SJSA1 (cell line): Measurements from ENCODE around the gene EDAR. TPM values are rescaled to one million over a fixed set of nuclear protein-coding genes. Genes with fewer than 3 reads are reported as not detected.

ENCODE experiments used
- DNase-seq, 2 experiments: peaks; one replicate each; pipeline ENCODE4 v3.0.0-alpha.2; 2015 to 2020; ENCODE audit warnings: low spot score in 2 of 2, low read depth in 1 of 2
- H3K27ac ChIP-seq: fragments of 250-450 bp; sonication (Bioruptor Pico); 2 replicates; pipeline ENCODE4 v1.5.1; 2020; ENCODE audit warnings: mild to moderate bottlenecking, moderate library complexity
- H3K27me3 ChIP-seq: fragments of 250-450 bp; sonication (Bioruptor Pico); replicated peaks from 2 replicates; pipeline ENCODE4 v1.5.1; 2020; ENCODE audit warnings: mild to moderate bottlenecking, moderate library complexity
- H3K36me3 ChIP-seq: fragments of 250-450 bp; sonication (Bioruptor Pico); 2 replicates; pipeline ENCODE4 v1.5.1; 2020; ENCODE audit warnings: mild to moderate bottlenecking
- H3K4me1 ChIP-seq: fragments of 250-450 bp; sonication (Bioruptor Pico); replicated peaks from 2 replicates; pipeline ENCODE4 v1.6.1; 2021; ENCODE audit warnings: mild to moderate bottlenecking
- H3K4me3 ChIP-seq: fragments of 250-450 bp; sonication (Bioruptor Pico); 2 replicates; pipeline ENCODE4 v1.5.1; 2020; ENCODE audit warnings: mild to moderate bottlenecking
- H3K9me3 ChIP-seq: fragments of 250-450 bp; sonication (Bioruptor Pico); replicated peaks from 2 replicates; pipeline ENCODE4 v1.5.1; 2020; ENCODE audit warnings: mild to moderate bottlenecking
- total RNA-seq: library from RNA; depleted of rRNA; stranded (reverse); fragments of >200 nt; shearing (Covaris generic); gene quantifications from 2 replicates; pipeline ENCODE4 v1.2.3, GENCODE V29; 2014

EDAR gene
- total RNA-seq, 1 experiment from 2014 or later = not detected

DNA sequence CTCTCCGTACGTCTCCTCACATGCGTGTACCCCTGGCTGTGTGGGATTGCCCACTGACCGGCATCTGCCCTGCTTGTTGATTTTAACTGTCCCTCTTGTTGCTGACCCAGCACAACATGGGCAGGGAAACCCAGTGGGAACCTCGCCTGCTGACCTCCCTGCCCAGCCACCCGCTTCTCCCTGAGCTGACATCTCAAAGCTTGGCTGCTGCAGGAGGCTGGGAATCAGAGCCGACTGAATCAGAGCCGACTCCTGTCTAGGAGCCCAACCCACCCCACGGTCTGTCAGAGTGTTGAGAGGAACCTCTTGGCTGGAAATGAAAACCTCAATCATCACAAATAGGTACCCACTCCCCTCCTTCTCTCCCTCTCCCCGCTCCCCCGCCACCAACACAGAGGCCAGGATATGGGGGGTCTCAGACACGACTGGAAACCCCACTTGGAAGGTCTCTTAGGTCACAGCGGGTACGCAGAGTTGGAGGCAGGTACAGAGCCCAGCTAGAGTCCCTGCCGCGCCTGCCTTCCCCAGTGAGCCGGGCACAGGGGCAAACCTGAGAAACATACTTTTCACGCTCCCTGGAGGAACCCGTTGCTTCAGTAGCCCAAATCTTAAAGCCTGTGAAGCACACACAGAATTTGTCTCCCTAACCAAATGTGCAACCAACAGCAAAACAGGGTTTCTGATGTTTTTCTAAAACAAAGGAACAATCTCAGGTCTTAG lies 784 bp downstream of the EDAR start:
- H3K27me3 ChIP-seq = peaks cover 31% of the 10 kb centered on the region
- no peaks in the 10 kb centered on the region for H3K9me3 ChIP-seq

DNA sequence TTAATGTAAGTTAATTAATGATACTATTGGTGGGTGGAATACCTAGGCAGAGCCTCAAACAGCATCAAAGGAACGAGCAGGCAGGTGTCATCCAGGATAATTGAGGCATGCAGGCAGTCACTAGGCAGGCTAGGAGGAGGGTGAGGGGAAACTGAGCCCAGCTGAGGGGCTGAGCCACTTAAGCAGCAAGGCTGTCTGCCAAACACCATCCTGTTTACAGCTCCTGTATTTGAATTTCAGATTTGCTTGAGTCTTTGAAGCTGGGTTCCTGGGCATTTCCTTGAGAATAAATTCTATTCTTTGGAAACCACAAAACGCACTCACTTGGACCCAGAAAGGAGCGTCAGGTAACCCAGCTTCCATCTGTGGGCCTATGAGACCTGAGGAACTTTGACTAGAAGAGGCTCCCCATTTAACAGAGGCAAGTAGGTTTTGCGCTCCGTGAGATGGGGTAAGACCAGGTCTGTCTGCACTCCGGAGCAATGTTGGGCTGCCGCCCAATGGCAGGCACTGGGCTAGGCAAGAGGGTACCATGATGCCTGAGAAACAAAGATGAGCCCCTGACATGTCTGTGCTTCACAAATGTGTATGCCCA lies 2.0 kb downstream of the EDAR start:
- Histone ChIP-seq H3K4me1 (peaks cover 16% of the 10 kb centered on the region), H3K36me3 (no peaks in the 10 kb centered on the region), H3K27ac (no peak overlapping the region), H3K4me3 (no peak overlapping the region), H3K9me3 (no peaks in the 10 kb centered on the region), H3K27me3 (peaks cover 31% of the 10 kb centered on the region)
- DNase-seq = no peak

More for the DNA sequence above, 784 bp downstream of the EDAR start:
- Histone ChIP-seq H3K4me1 (peaks cover 6% of the 10 kb centered on the region), H3K36me3 (no peaks in the 10 kb centered on the region), H3K27ac (no peak overlapping the region), H3K4me3 (no peak overlapping the region)
- no peak for DNase-seq

DNA sequence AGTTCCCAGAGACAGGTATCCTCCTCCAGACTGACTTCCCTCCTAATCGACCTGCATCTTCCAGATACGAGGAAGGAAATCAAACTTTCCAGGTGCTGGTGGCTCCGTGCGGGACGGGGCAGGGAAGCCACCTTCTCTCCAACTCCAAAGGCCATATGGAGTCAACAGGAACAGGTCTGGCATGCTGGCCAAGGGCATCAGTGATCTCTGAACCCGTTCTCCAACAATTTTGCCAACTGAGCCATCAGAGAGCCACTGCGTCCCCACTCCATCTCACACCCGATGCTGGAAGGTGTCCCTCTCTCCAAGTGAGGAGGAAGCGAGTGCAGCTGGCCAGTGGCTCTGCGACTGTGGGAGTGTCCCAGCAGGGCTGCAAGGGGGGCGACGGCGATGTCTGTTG lies 5.4 kb downstream of the EDAR start:
- peaks cover 22% of the 10 kb centered on the region for H3K27me3 ChIP-seq
- H3K4me3 ChIP-seq = no peak overlapping the region
- H3K36me3 ChIP-seq = no peaks in the 10 kb centered on the region
- no peak overlapping the region for H3K27ac ChIP-seq
- DNase-seq = no peak
- peaks cover 28% of the 10 kb centered on the region for H3K4me1 ChIP-seq
- no peaks in the 10 kb centered on the region for H3K9me3 ChIP-seq

DNA sequence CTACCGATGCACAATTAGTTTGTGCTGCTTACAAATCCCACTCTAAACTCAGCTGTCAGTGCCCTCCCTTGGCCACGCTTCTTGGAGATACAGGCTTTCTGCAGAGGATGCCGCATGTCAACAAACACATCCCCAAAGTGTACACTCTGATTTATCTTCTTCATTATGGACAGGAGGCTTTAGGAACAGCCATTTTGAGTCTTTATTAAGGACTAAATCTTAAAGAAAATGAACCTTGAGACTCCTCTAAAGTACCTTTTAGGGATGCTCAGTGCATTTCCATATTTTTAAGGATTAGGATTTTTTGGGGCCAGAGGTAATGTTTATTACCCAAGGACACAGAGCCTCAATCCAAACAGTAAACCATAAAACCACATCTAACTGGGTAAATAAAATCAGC lies 6.0 kb downstream of the EDAR start:
- peaks cover 23% of the 10 kb centered on the region for H3K27me3 ChIP-seq

DNA sequence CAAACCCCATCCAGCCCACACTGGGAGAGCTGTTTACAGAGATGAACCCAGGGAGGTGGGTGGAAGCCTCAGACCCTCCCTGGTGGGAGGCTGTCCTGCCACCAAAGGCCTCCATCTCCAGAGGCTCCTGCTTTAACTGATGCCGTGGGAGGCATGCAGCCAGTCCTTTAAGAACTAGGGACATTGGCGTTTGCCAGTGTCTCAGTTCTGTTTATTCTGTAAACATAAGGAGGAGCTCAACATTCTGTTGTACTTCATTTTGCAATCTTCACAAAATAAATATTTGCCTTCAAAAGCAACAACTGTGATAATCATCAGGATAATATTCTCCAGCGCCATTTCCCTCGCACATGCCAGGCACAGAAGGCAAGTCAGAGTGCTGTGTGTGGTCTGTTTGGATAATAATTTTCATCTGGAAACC lies 6.8 kb downstream of the EDAR start:
- Histone ChIP-seq H3K9me3 (no peaks in the 10 kb centered on the region), H3K27me3 (peaks cover 15% of the 10 kb centered on the region), H3K36me3 (no peaks in the 10 kb centered on the region), H3K27ac (no peak overlapping the region), H3K4me3 (no peak overlapping the region), H3K4me1 (peaks cover 29% of the 10 kb centered on the region)
- DNase-seq = peak; percentile 78 to 81

More for the DNA sequence above, 6.0 kb downstream of the EDAR start:
- H3K9me3 ChIP-seq = no peaks in the 10 kb centered on the region
- no peak overlapping the region for H3K4me3 ChIP-seq
- H3K4me1 ChIP-seq = peaks cover 29% of the 10 kb centered on the region
- H3K27ac ChIP-seq = no peak overlapping the region
- DNase-seq = no peak
- H3K36me3 ChIP-seq = no peaks in the 10 kb centered on the region

DNA sequence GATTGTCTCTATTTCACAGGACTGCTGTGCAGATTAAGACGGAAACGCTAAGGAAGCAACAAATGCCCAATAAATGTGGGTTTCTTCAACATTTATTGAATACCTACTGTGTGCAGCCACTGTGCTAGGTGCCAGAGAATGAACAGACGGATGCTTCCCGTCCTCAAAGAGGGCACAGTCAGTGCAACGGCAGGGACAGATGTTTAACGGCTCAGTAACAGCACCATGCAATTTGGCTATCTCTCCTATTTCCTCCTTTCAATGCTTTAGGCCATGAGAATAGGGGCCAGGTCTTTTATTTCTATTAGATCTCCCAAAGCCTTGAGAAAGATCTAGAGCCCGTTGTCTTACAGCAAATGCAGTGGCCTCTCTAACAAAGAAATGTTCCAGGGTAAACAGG lies 7.2 kb downstream of the EDAR start:
- no peaks in the 10 kb centered on the region for H3K9me3 ChIP-seq
- H3K4me1 ChIP-seq = peaks cover 29% of the 10 kb centered on the region
- H3K36me3 ChIP-seq = no peaks in the 10 kb centered on the region
- H3K27me3 ChIP-seq = peaks cover 13% of the 10 kb centered on the region
- H3K4me3 ChIP-seq = no peak overlapping the region
- no peak overlapping the region for H3K27ac ChIP-seq
- DNase-seq = no peak

DNA sequence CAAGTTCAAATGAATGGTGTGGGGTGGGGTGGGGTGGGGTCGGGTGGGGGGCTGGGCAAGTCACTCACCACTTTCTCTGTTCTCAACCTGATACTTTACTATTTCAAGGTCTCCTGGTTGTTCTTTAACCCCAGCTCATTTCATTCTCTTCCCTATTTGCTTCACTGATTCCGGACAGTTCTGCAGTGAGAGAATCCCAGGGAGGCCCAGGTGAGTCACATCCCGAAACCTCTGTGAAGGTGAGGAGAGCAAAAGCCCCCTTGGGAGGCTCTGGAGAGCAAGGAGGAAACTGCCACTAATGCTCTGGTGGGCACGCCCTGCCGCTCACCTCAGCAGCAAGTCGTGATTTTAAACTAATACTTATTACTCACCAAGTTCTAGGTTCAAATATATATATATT lies 8.9 kb downstream of the EDAR start:
- H3K36me3 ChIP-seq = no peaks in the 10 kb centered on the region
- no peaks in the 10 kb centered on the region for H3K9me3 ChIP-seq
- H3K4me1 ChIP-seq = peaks cover 29% of the 10 kb centered on the region
- DNase-seq = no peak
- H3K4me3 ChIP-seq = no peak overlapping the region
- peaks cover 8% of the 10 kb centered on the region for H3K27me3 ChIP-seq
- no peak overlapping the region for H3K27ac ChIP-seq

DNA sequence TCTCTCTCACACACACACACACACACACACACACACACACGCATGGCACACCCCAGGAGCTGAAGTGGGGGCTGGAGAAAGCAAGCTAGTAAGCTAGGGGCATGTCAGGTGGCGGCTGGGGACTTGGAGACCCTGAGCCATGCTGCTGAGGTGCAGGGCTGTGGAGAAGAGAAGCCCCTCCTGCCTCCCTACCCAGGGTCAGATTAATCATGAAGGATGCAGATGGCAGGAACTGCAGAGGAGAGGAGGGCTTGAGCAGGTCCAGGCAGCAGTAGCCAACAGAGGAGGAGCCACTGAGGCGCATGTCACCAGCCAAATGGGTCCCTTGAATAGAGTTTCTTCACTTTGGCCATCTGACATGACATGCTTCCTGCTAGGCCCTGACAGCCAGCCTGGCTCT lies 9.6 kb downstream of the EDAR start:
- no peak overlapping the region for H3K27ac ChIP-seq
- H3K4me1 ChIP-seq = peaks cover 29% of the 10 kb centered on the region
- H3K4me3 ChIP-seq = no peak overlapping the region
- no peaks in the 10 kb centered on the region for H3K9me3 ChIP-seq
- no peaks in the 10 kb centered on the region for H3K36me3 ChIP-seq
- peaks cover 8% of the 10 kb centered on the region for H3K27me3 ChIP-seq
- no peak for DNase-seq

DNA sequence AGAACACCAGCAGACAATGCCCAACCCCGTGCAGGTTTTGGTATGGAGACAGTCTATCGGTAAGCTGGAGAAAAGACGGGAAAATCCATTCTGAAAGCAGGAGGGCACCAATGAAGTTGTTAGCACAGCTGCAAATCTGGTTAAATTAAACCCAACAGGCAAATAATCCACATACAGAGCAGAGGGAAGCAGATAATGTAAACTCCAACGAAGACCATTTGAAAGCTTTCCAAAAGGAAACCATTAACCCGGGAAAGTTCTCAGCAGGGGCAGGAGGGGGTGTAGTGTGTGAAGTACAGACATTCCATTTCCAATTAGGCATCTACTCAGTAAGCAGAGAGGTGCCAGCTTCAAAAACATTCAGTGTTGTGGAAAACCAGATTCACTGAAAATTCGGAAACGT lies 10.3 kb downstream of the EDAR start:
- Histone ChIP-seq H3K27ac (no peak overlapping the region), H3K4me1 (peaks cover 29% of the 10 kb centered on the region), H3K4me3 (no peak overlapping the region), H3K9me3 (no peaks in the 10 kb centered on the region), H3K27me3 (peaks cover 8% of the 10 kb centered on the region), H3K36me3 (no peaks in the 10 kb centered on the region)
- DNase-seq = peak in 1 of 2 experiments; percentile 14

DNA sequence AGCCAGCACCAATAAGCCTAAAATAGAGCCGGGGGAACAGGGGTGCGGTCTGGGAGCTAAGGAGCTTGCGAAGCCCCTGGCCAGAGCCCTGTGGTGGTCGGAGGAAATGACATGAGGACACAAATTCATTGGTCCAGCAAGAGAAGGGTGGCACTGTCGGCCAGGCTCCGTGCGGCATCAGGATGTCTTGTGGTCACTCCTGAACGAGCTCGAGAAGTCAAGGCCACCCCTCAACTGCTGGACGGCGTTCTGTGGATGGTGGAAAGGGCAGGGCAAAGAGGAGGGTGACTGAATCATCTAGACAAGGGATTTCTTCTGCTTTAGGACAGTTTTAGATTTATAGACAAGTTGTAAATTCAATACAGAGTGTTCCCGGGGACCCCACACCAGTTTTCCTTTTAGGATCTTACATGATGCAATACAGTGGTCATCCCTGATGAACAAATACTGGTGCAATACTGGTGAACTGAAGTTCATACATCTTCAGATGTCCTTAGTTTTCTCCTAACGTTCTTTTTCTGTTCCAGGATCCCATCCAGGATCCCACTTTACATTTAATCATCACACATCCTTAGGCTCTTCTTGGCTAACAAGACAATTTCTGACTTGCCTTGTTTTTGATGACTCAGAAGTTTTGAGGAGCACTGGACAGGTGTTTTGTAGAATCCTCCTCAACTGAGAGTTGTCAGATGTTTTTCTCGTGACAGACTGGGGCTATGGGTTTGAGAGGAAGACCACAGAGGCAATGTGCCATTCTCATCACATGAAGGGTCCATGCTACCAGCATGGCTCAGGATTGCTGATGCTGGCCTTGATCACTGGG lies 13.2 kb downstream of the EDAR start:
- H3K4me1 ChIP-seq = peaks cover 6% of the 10 kb centered on the region
- H3K4me3 ChIP-seq = no peak overlapping the region
- H3K9me3 ChIP-seq = no peaks in the 10 kb centered on the region; the same call in 1 of the 2 replicates
- peaks cover 8% of the 10 kb centered on the region for H3K27me3 ChIP-seq
- DNase-seq = no peak
- no peak overlapping the region for H3K27ac ChIP-seq
- no peaks in the 10 kb centered on the region for H3K36me3 ChIP-seq

DNA sequence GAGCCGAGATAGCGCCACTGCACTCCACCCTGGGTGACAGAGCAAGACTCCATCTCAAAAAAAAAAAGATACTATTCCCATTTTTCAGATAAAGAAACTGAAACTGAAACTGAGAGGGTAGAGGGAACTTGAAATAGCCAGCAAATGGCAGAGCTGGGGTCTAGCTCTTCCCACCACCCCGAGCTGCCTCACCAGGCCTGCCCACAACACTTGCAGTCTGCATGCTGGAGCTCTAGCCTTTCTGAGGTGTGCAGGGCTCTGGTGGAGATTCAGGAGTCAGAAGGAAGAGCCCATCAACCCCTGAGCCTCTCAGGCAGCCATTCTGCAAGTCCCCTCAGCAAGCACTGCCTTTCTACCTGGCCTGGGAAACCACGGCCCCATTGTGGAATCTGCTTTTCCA lies 14.3 kb downstream of the EDAR start:
- H3K27ac ChIP-seq = no peak overlapping the region
- peaks cover 8% of the 10 kb centered on the region for H3K27me3 ChIP-seq
- peaks cover 6% of the 10 kb centered on the region for H3K4me1 ChIP-seq
- no peak for DNase-seq
- no peaks in the 10 kb centered on the region; the same call in 1 of the 2 replicates for H3K9me3 ChIP-seq
- H3K36me3 ChIP-seq = no peaks in the 10 kb centered on the region
- no peak overlapping the region for H3K4me3 ChIP-seq

DNA sequence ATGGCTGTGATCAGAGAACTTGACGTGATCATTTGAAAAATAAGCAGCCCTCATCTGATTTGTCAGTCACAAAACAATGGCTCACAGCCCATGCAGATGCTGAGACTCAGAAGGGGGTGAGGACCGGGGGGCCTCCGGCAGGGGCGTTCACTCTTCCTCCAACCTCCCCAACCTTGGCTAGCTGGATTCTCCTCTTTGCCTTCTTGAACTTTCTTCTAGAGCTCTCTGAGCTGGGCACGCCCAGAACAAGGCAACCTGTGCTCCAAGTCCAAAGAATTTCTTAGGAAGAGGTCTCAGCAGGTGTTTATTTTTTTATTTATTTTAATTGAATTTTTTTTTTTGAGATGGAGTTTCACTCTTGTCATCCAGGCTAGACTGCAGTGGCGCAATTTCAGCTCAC lies 16.4 kb downstream of the EDAR start:
- H3K27ac ChIP-seq = no peak overlapping the region
- peaks cover 6% of the 10 kb centered on the region for H3K27me3 ChIP-seq
- no peak for DNase-seq
- no peak overlapping the region for H3K4me3 ChIP-seq
- no peaks in the 10 kb centered on the region; the same call in 1 of the 2 replicates for H3K9me3 ChIP-seq
- no peaks in the 10 kb centered on the region for H3K36me3 ChIP-seq
- no peaks in the 10 kb centered on the region; the same call in 1 of the 2 replicates for H3K4me1 ChIP-seq

DNA sequence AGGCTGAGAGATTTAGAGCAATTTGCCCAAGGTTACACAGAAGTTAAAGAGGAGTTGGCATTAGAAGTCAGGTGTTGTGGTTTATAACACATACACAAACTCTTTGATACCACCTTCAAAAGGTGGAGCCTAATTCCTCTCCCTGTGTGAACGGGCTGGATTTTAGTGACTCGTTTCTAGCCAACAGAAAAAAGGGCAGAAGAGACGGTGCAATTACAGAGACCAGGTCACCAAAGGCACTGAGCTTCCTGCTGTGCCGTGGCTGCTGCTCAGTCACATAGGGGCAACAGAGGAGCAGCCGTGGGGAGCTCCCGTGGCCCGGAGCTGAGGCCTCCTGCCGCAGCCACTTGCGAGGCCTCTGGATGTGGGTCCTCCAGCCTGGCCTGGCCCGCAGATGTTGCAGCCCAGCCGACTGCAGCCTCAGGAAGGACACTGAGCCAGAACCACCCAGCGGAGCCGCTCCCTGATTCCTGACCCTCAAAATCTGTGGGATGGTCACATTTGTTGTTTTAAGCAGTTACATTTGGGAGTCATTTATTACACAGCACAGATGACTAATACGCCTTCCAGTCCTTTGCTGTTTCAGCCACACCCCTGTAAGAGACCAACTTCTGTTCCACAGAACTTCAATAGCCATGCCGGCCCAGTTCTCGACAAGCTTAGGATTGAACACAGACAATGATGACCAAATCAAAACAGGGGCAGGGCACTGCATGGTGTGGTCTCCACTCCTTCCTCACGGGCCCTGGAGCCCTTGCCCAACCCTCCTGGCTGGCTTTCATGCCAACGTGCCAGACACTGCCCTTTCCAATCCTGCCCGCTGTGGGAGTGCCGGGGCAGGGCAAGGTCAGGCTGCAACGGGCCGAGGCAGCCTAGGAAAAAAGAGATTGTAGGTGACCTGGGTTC lies 17.1 kb downstream of the EDAR start:
- no peak for DNase-seq
- Histone ChIP-seq H3K4me3 (no peak overlapping the region), H3K9me3 (no peaks in the 10 kb centered on the region; the same call in 1 of the 2 replicates), H3K4me1 (no peaks in the 10 kb centered on the region; the same call in 1 of the 2 replicates), H3K27me3 (peaks cover 11% of the 10 kb centered on the region), H3K27ac (no peak overlapping the region), H3K36me3 (no peaks in the 10 kb centered on the region)
